ENCODE results near the gene KCNJ18. TPM values are rescaled to one million over a fixed set of nuclear protein-coding genes. Genes with fewer than 3 reads are reported as not detected.
"Not testable (repeated sequence)": the region's sequence is repeated elsewhere in the genome, so short reads cannot be mapped to it uniquely, and the experiment has no call there.

Gene KCNJ18
- total RNA-seq, 1 experiment from 2014 or later = not detected

DNA sequence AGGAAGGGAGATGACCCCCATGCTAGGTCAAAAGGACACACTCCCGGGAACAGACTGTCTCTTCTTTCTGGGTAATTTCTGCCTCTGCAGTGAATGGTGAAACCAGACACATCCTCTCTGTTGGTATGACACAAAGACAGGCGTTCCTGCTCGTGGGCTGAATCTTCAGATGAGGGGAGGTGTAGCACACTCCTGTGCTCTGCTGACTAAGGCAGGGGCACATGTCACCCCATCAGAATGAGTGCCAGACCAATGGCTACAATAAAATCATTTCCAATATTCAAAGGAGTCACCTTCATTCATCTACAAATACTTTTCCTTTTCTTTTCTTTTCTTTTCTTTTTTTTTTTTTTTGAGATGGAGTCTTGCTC is 24.2 kb upstream of the KCNJ18 start:
- not testable (repeated sequence) for H3K27ac Mint-ChIP-seq; DNase-seq; H2BK120ac ChIP-seq (ENCODE audit: low read depth, low read length, poor library complexity, severe bottlenecking); H2AFZ ChIP-seq (ENCODE audit: low read length); H2BK12ac ChIP-seq (ENCODE audit: insufficient read length, low read depth, low read length); H2BK5ac ChIP-seq (ENCODE audit: insufficient read length, low read length); H3K23me2 ChIP-seq (ENCODE audit: insufficient read length, low read depth, low read length, poor library complexity, severe bottlenecking); H3K27me3 ChIP-seq (ENCODE audit: insufficient read depth, low read length); H4K20me1 ChIP-seq (ENCODE audit: control insufficient read depth, insufficient read depth, insufficient read length); H4K5ac ChIP-seq (ENCODE audit: insufficient read length, low read depth, low read length); H3K79me1 ChIP-seq (ENCODE audit: insufficient read depth, low read depth, low read length, poor library complexity, severe bottlenecking); H3K79me2 ChIP-seq (ENCODE audit: insufficient read depth, low read length); H2BK15ac ChIP-seq (ENCODE audit: low read depth, low read length); H4K91ac ChIP-seq (ENCODE audit: insufficient read length, low read depth, low read length); H3K4me1 ChIP-seq (ENCODE audit: insufficient read depth, low read length); H3T11ph ChIP-seq (ENCODE audit: low read length); H3K9ac ChIP-seq (ENCODE audit: extremely low read depth, insufficient read length, low read length); H2AK5ac ChIP-seq (ENCODE audit: insufficient read length, low read length); H3K4me1 Mint-ChIP-seq; H2BK20ac ChIP-seq (ENCODE audit: low read depth, low read length, poor library complexity, severe bottlenecking); H3K27ac ChIP-seq (ENCODE audit: insufficient read length, low read depth, low read length); H3K23ac ChIP-seq (ENCODE audit: insufficient read length, low read depth, low read length); H3K4me3 Mint-ChIP-seq; H3K4ac ChIP-seq (ENCODE audit: low read depth, low read length); H3K56ac ChIP-seq (ENCODE audit: insufficient read length, low read depth, low read length); H3K4me2 ChIP-seq (ENCODE audit: insufficient read depth, insufficient read length, low read length); H3K18ac ChIP-seq (ENCODE audit: insufficient read length, low read depth, low read length); H4K8ac ChIP-seq (replicated peaks; ENCODE audit: insufficient read length, low read depth, low read length); H3K14ac ChIP-seq (ENCODE audit: insufficient read depth, low read length)
- WGBS (ENCODE audit: extremely low coverage, insufficient read length, low lambda C conversion rate) = no CpG with 5 or more reads among the region's 3 CpGs
- peaks cover 73% of the 10 kb centered on the region for H3K9me3 ChIP-seq (ENCODE audit: control insufficient read depth, low read depth, low read length)
- Mint-ChIP-seq H3K27me3 (ENCODE audit: low read depth) (peaks cover 14% of the 10 kb centered on the region), H3K9me3 (peaks cover 86 to 93% of the 10 kb centered on the region in 2 experiments), H3K36me3 (ENCODE audit: insufficient read depth in 1 of 3, low read depth in 3 of 3) (peaks cover 14 to 70% (median 36%) of the 10 kb centered on the region in 3 experiments)

DNA sequence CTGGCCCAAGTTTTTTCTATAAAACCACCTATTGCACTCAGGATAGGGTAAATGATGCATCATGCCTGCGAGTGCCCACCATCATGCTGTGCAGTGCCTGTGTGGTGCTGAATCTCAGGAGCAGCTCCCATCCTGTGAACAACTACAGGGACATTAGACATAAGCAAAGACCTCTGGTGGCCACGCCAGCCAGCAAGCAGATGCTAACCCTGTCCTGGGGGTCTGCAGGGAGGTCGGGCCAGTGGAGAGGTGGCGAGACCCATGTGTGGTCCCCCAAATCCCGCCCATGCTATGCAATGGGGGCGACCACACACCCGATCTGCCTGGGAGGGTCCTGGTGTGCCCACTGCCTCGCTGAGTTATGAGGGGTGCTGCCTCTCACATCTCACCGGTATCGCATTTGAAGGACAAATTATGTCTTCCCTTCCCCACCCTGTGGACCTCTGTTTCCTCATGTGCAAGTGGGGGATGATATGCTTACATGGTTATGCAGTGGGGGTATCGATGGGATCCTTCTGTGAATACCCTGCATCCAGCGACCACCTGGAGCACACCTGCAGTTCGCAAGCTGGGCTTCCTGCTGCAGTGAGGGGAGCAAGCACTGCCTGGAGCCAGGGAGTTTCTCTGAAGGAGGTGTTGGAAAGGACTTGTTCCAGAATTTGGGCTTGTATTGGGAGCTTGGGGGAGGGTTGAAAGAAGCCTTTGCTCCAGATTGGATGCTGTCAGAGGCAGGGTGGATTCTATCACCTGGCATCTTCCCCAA is 23.4 kb upstream of the KCNJ18 start:
- H3K36me3 Mint-ChIP-seq (ENCODE audit: insufficient read depth in 1 of 3, low read depth in 3 of 3) = peaks cover 19 to 74% (median 41%) of the 10 kb centered on the region in 3 experiments
- not testable (repeated sequence) for H3K4ac ChIP-seq (ENCODE audit: low read depth, low read length); H2BK120ac ChIP-seq (ENCODE audit: low read depth, low read length, poor library complexity, severe bottlenecking); H4K5ac ChIP-seq (ENCODE audit: insufficient read length, low read depth, low read length); H3K4me1 ChIP-seq (ENCODE audit: insufficient read depth, low read length); H3K79me2 ChIP-seq (ENCODE audit: insufficient read depth, low read length); H4K20me1 ChIP-seq (ENCODE audit: control insufficient read depth, insufficient read depth, insufficient read length); H3K23ac ChIP-seq (ENCODE audit: insufficient read length, low read depth, low read length); H3K4me2 ChIP-seq (ENCODE audit: insufficient read depth, insufficient read length, low read length); H2BK5ac ChIP-seq (ENCODE audit: insufficient read length, low read length); H3K56ac ChIP-seq (ENCODE audit: insufficient read length, low read depth, low read length); H4K8ac ChIP-seq (replicated peaks; ENCODE audit: insufficient read length, low read depth, low read length); H3K27ac ChIP-seq (ENCODE audit: insufficient read length, low read depth, low read length); H2BK20ac ChIP-seq (ENCODE audit: low read depth, low read length, poor library complexity, severe bottlenecking); H2AK5ac ChIP-seq (ENCODE audit: insufficient read length, low read length); H4K91ac ChIP-seq (ENCODE audit: insufficient read length, low read depth, low read length); H3K79me1 ChIP-seq (ENCODE audit: insufficient read depth, low read depth, low read length, poor library complexity, severe bottlenecking); H3K4me1 Mint-ChIP-seq; H2BK15ac ChIP-seq (ENCODE audit: low read depth, low read length); H3K27ac Mint-ChIP-seq; H3K27me3 ChIP-seq (ENCODE audit: insufficient read depth, low read length); H3K9ac ChIP-seq (ENCODE audit: extremely low read depth, insufficient read length, low read length); H2AFZ ChIP-seq (ENCODE audit: low read length); H3K14ac ChIP-seq (ENCODE audit: insufficient read depth, low read length); H3K18ac ChIP-seq (ENCODE audit: insufficient read length, low read depth, low read length); H3K23me2 ChIP-seq (ENCODE audit: insufficient read length, low read depth, low read length, poor library complexity, severe bottlenecking); H2BK12ac ChIP-seq (ENCODE audit: insufficient read length, low read depth, low read length); H3K4me3 Mint-ChIP-seq; H3T11ph ChIP-seq (ENCODE audit: low read length)
- DNase-seq = peak; percentile 24
- peaks cover 72% of the 10 kb centered on the region for H3K9me3 ChIP-seq (ENCODE audit: control insufficient read depth, low read depth, low read length)
- H3K9me3 Mint-ChIP-seq = peaks cover 88 to 96% of the 10 kb centered on the region in 2 experiments
- WGBS (ENCODE audit: extremely low coverage, insufficient read length, low lambda C conversion rate) = no CpG with 5 or more reads among the region's 13 CpGs
- H3K27me3 Mint-ChIP-seq (ENCODE audit: low read depth) = peaks cover 17% of the 10 kb centered on the region
